GM10266 (cell line): ENCODE data around the gene TLR5.

Source experiments
- DNase-seq: peaks from one replicate; pipeline ENCODE4 v3.0.0; 2012; ENCODE audit errors: extremely low spot score
- TF ChIP-seq, protein P1 (sequence below): IDR thresholded peaks from 2 replicates; pipeline ENCODE4 v1.5.1; 2012; ENCODE audit warnings: mild to moderate bottlenecking, low read depth; ENCODE audit not compliant: control insufficient read depth, insufficient read depth; ENCODE audit errors: missing control alignments

TLR5 gene

GRCh38 chr1:223082914-223083313 is 60.1 kb downstream of the TLR5 start:
- no peak for DNase-seq
- TF ChIP-seq, protein P1, sequence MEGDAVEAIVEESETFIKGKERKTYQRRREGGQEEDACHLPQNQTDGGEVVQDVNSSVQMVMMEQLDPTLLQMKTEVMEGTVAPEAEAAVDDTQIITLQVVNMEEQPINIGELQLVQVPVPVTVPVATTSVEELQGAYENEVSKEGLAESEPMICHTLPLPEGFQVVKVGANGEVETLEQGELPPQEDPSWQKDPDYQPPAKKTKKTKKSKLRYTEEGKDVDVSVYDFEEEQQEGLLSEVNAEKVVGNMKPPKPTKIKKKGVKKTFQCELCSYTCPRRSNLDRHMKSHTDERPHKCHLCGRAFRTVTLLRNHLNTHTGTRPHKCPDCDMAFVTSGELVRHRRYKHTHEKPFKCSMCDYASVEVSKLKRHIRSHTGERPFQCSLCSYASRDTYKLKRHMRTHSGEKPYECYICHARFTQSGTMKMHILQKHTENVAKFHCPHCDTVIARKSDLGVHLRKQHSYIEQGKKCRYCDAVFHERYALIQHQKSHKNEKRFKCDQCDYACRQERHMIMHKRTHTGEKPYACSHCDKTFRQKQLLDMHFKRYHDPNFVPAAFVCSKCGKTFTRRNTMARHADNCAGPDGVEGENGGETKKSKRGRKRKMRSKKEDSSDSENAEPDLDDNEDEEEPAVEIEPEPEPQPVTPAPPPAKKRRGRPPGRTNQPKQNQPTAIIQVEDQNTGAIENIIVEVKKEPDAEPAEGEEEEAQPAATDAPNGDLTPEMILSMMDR, result no peak

DNA sequence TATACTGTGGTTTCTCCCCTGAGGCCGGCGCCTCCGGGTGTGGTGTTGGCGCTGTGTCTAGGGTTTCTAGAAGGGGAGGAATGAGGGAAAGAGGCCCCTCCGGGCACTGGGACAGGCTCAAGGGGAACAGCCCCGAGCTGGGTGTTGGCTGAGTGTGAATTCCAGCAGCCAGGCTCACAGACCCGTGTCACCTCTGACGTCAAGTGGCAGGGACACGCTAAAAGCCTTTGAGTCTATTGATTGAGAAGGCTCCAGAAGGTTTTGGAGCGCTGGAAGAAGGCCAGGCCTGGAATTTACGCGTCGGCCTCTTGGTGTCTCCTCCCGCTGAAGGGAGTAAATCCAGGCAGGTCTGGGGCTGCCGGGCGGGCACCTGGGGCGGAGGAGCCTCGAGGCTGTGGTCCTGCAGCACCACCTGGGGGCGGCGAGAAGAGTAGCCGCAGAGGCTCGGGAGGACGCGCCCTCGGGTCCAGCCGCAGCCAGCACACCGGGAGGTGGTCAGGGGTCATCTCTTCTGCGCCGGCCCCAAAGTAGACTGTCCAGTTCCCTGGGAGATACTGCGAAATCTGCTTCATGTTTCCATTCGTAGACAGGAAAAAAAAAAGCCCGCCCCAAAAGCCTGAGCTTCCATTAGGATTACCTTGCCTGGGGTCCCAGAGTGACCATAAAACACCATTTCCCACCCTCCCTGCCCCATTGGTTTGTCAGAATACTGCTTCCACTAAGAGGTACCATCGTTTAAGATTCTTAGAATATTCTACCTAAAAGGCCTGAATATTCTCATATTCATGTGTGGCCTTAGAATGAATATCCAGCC is 61.7 kb downstream of the TLR5 start:
- DNase-seq, result peak; percentile 74

GRCh38 chr1:223079498-223079897 is 63.5 kb downstream of the TLR5 start:
- TF ChIP-seq, protein P1, result no peak
- no peak for DNase-seq

More for the DNA sequence above, 61.7 kb downstream of the TLR5 start:
- TF ChIP-seq, protein P1, result peak; percentile 89

DNA sequence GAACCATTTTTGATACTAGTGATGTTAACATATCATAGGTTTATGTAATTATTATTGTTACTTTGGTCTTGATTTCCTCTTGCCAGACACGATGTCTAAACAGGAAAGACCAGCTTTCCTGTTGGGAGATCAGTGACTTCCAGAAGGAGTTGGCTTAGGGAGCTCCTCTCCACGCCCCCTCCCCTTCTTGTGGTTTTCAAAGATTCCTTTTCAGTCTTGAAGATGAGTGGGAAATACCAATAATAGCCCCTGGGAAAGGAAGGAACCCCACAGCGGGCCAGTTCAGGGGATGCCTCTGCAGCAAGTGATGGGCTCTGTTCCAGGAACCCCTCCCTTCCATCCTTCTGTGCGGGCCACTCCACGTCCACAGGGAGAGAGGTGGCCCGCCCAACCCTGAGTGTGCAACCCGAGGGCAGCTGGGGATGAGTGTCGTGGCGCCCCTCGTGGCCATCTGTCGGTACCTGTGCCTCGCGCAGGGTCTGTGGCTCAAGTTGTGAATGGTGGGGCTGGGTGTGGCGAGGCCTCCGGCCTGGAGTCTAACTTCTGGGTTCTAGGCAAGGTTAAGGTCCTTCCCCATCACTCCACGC is 65.7 kb downstream of the TLR5 start:
- no peak for DNase-seq
- TF ChIP-seq, protein P1, result no peak

- TF ChIP-seq, protein P1, result no peak
- no peak for DNase-seq
Observed at GRCh38 chr1:223076362-223076761, 66.7 kb downstream of the TLR5 start.

- TF ChIP-seq, protein P1, result no peak
- DNase-seq, result no peak
Observed at GRCh38 chr1:223075834-223076233, 67.2 kb downstream of the TLR5 start.
